Hematopoietic multipotent progenitor cell treated with erythropoietin and hydrocortisone succinate and interleukin-3 and kit ligand, for 15 days (in vitro differentiated cells): ENCODE measurements around the gene TRNP1.
"Not testable (repeated sequence)": the region's sequence is repeated elsewhere in the genome, so short reads cannot be mapped to it uniquely, and the experiment has no call there.

Experiments
- DNase-seq: peaks from one replicate; pipeline ENCODE4 v3.0.0-alpha.2; 2015; ENCODE audit warnings: low spot score

Gene TRNP1

DNA sequence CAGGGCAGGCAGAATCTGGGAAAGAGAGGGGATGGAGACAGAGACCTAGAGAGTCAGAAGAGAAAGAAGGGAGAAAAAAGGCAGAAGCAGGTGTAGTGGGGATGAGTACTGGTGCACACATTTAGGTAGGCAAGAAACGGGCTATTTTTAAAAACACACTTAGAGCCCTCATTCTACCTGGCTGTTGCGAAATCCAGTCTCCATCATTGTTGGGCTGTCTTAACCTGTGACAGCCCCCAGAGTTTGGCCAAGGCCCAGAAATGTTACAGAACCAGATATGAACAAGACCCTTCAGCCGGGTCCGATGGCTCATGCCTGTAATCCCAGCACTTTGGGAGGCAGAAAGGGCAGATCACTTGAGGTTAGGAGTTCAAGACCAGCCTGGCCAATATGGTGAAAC lies 20.7 kb upstream of the TRNP1 start:
- no peak for DNase-seq

DNA sequence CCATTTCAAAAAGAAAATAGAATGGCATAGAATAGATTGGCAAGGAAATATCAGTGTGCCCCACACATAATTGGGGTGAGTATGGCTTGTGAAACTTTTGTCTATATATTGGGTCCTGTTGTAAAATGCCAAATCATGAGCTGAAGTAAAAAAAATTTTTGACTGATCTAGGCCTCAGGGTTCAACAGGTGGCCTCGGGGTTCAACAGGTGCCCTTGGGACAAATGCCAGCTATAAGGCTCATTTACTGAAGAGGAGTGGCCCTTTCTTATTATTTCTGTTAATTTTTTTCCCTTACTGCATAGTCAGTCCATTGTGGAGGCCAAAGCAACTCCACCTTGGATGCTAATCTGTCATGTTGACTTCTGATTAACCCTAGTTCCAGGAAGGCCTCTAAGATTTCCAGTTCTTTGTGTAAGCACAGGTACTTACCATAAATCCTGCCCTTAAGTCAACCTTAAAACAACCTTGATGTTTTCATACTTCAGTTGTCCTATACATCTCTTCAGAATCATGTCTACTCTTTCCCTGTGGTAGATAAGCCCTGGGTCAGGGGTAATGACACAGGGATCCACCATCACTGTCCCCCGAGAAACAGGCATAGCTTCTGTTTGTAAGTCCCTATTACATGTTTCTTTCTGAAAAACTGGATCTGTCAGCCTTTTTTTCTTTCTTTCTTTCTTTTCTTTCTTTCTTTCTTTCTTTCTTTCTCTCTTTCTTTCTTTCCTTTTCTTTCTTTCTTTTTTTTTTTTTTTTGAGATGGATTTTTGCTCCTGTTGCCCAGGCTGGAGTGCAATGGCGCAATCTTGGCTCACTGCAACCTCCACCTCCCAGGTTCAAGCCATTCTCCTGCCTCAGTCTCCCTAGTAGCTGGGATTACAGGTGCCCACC lies 16.6 kb upstream of the TRNP1 start:
- DNase-seq, result no peak

DNA sequence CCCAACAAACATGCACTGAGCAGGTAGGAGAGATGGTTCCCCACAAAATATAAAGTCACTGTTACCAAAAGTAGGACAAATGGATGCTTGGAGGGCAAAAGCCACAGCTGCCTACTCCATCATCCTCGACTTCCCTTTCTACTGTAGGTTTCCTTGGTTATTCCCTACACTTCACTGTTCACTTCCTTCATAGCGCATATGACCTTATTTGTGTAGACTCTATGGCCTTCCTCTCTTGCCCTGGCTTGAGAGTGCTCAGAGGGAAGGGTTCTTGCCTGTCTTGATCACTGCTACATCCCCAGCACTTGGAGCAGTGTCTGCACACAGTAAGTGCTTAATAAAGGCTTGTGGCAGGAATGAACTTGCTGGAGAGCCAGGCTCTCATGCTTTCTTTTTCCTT lies 14.6 kb upstream of the TRNP1 start:
- DNase-seq, result no peak

- DNase-seq, result no peak
Observed at GRCh38 chr1:26981146-26981846, 12.2 kb upstream of the TRNP1 start.

- no peak for DNase-seq
Observed at GRCh38 chr1:26983863-26984262, 9.6 kb upstream of the TRNP1 start.

DNA sequence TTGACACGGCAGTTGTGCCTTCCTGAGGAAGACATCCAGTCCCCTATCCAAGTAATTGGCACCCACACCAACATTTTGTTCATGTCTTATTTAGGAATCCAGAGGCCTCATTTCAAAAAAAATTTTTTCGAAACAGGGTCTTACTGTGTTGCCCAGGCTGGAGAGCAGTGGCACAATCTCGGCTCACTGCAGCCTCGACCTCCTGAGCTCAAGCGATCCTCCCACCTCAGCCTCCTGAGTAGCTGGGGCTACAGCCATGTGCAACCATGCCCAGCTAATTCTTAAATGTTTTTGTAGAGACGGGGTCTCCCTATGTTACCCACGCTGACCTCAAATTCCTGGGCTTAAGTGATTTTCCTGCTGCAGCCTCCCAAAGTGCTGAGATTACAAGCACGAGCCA lies 9.2 kb upstream of the TRNP1 start:
- no peak for DNase-seq

DNA sequence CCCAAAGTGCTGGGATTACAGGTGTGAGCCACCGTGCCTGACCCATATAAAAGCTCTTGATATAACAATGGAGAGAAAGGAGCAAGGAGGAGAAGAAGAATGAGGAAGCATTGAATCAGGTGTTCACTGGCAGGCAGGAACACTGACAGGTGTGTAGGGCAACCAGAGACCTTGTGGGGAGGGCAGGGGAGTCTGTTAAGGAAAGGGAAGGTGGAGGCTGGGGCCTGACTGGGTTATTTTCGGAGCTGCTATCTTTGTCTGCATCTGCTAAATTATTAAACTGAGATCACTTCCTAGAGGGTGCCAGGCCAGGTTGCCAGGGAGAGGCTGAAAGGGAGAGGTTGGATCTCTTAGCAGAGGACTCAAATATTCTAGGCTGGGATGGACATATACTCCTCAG lies 6.8 kb upstream of the TRNP1 start:
- DNase-seq, result no peak

- not testable (repeated sequence) for DNase-seq
Observed at GRCh38 chr1:26989403-26990109, 3.9 kb upstream of the TRNP1 start.

DNA sequence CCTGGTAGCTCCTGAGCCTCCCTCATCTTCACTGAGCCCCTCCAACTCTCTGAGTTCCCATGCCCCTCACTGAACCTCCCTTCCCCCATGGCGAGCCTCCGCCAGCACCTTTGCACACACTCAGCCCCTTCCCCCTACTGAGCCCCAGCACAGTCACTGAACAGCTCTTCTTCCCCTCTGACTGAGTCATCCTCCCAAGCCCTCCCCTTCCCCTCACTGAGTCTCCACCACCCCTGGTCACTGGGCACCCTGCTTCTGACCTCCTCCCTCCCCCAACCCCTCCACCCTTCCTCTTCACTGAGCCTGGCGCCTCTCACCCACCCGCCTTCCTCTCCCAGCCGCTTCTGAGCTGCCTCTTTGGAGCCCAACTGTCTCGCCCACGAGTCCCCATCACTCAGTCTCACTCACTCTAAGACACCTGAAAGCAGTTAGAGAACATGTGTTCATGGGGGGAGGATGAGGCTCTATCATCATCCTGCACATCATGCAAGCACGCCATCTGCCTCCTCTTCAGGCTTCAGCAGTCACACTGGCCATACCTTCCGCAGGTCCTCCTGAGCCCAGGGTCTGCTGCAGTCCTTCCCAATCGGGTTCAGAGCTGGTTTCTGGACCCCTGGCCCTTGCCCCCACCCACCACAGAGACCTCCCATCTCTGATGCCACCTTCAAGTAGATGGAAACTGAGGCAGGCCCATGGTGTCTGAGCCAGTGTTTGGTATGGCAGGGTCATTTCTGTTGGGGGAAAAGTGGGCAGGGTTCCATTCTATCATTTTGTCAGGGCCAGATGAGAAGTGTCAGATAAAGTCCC lies 2.0 kb upstream of the TRNP1 start:
- DNase-seq, result no peak

- no peak for DNase-seq
Observed at GRCh38 chr1:26994020-26994786, 711 bp downstream of the TRNP1 start.

- DNase-seq, result no peak
Observed at GRCh38 chr1:26994787-26995517, 1.5 kb downstream of the TRNP1 start.

DNA sequence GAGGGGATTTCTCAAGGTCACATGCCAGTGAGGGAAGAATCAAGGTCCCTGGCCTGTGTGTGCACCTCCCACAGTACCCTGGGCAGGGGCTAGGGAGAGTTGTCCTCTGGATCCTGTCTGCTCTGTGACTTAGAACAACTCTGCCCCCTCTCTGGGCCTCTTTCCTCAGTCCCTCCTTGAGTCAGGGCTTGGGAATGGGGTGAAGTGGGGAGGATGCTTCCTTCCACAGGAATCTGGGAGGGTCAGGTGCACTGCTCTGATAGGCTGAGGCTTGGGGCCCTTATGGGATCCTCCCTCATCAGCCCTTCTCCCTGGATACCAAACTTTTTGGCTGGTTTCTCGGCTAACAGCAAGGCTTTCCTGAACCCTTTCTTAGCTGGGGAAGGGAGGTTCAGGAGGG lies 2.5 kb downstream of the TRNP1 start:
- no peak for DNase-seq

DNA sequence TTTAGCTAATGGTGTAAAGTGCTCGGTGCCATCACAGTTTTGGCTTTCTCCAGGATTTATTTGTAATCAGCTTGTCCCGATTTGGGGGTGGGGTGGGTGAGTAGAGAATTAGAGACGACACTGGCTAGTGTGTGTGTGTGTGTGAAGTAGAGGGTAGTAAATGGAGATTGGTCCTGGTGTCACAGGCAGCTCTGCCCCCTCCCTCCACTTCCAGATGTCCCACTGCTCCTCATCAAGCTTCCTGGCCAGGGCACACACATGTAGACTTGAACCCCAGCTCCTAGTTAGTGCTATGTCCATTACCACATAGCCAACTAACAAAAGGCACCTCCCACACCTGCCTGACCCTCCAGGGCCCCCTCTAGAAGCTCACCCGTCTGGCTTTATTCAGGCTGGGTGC lies 3.2 kb downstream of the TRNP1 start:
- DNase-seq, result no peak

GRCh38 chr1:26998429-26999300 lies 5.2 kb downstream of the TRNP1 start:
- no peak for DNase-seq

DNA sequence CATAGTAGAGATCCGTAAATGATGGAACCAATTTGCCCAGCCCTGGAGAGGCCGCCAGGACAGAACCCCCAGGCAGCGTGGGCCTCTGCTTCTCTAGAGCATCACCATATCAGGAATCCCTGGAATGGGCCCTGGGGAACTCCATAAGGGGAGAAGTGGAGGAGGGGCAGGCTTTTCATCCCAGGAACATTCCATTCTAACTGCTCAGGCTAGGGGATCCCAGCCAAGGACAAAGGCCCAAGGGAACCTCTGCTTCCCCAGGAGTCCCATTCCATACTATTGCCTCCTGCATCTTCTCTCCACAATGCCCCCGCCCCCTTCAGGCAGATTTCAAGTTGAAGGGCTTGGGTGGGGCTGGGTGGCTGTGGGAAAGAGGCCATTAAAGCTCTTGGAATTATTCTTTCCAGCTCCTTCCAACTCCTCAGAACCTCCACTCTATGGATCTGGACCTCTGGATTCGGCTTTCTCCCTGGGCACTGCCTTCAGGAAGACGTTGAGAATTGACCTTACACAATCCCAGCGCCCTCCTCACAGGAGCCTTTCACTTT lies 6.0 kb downstream of the TRNP1 start:
- DNase-seq, result no peak

DNA sequence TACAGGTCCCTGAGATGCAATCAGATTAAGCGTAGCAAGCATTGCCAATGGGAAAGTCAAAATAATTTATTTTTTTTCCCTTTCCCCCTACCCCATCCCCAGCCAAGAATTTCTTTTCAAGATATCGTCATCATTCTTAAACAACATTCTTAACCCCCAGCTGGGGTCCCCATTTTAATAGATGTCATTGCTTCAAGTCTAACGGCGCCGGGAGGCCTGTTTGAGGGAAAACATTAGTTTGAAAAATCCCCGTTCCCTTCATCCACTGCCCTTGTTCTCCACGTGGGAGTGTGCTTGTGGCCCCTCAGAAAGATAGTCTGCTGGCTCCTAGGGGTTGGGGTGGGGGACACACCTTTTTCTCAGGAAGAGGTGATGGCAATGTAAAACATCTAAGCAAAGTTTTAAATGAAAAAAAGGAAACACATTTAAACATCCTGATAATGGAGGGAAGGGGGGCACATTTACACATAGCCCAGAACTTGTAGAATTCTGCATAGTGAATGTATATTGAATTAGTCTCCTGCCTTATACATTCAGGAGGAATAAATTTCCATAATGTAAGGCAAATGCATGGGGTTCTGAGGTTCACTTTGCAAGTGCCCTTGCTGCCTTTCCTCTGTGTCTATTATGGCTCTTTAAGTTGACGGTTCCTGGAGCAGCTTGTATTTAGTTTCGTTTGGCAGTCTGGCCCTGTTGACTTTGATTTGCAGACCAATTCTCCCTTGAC lies 6.8 kb downstream of the TRNP1 start:
- no peak for DNase-seq

DNA sequence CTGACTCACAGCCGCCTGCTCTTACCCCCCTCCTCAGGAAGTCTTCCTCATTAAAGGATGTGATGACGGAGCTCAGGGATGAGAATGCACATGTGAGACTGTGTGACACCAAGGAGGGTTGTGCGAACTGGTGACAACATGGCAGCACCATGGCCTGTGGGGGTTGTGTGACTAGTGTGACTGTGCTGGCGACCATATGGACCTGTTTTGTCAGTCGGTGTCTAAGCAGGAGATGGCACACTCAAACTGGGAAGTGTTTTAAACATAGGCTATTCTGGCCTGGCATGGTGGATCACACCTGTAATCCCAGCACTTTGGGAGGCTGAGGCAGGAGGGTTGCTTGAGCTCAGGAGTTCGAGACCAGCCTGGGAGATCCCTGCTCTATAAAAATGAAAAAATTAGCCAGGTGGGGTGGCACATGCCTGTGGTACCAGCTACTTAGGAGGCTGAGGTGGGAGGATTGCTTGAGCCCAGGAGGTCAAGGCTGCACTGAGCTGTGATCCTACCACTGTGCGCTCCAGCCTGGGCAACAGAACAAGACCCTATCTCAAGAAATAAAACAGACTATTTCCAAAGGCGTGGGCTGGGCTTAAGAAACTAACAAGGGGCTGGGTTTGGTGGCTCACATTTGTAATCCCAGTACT lies 7.4 kb downstream of the TRNP1 start:
- DNase-seq, result no peak
